H9 (cell line): Measurements from ENCODE around the gene NCAM1. TPM values are rescaled to one million over a fixed set of nuclear protein-coding genes. Genes with fewer than 3 reads are reported as not detected.

Experiments
- DNase-seq: peaks from one replicate; pipeline ENCODE4 v3.0.0-alpha.2; 2017
- H2AFZ ChIP-seq: one replicate; pipeline ENCODE4 v1.6.1; 2013; ENCODE audit warnings: mild to moderate bottlenecking, low read length, control low read depth, moderate library complexity
- H2AK5ac ChIP-seq: 2 replicates; pipeline ENCODE4 v1.6.1; 2013; ENCODE audit warnings: low read length, control low read depth, mixed read lengths; ENCODE audit not compliant: insufficient read length
- H2BK120ac ChIP-seq: one replicate; pipeline ENCODE4 v1.6.1; 2013; ENCODE audit warnings: low read depth, mild to moderate bottlenecking, low read length, control low read depth, inconsistent platforms; ENCODE audit not compliant: poor library complexity, severe bottlenecking
- H2BK12ac ChIP-seq: 2 replicates; pipeline ENCODE4 v1.6.1; 2013; ENCODE audit warnings: low read length, control low read depth, mixed read lengths, low read depth; ENCODE audit not compliant: insufficient read length
- H2BK15ac ChIP-seq: 2 replicates; pipeline ENCODE4 v1.6.1; 2013; ENCODE audit warnings: low read depth, low read length, control low read depth
- H2BK20ac ChIP-seq: one replicate; pipeline ENCODE4 v1.6.1; 2013; ENCODE audit warnings: low read depth, mild to moderate bottlenecking, low read length, control low read depth, inconsistent platforms; ENCODE audit not compliant: poor library complexity, severe bottlenecking
- H2BK5ac ChIP-seq: 2 replicates; pipeline ENCODE4 v1.6.1; 2013; ENCODE audit warnings: low read length, control low read depth, mixed read lengths; ENCODE audit not compliant: insufficient read length
- H3K14ac ChIP-seq: 2 replicates; pipeline ENCODE4 v1.6.1; 2013; ENCODE audit warnings: low read length, control low read depth; ENCODE audit not compliant: insufficient read depth
- H3K18ac ChIP-seq: 2 replicates; pipeline ENCODE4 v1.6.1; 2013; ENCODE audit warnings: low read depth, mild to moderate bottlenecking, mixed read lengths, low read length, control low read depth; ENCODE audit not compliant: insufficient read length
- H3K23ac ChIP-seq: 2 replicates; pipeline ENCODE4 v1.6.1; 2013; ENCODE audit warnings: low read length, control low read depth, mixed read lengths, low read depth; ENCODE audit not compliant: insufficient read length
- H3K23me2 ChIP-seq: 2 replicates; pipeline ENCODE4 v1.6.1; 2013; ENCODE audit warnings: low read depth, mild to moderate bottlenecking, mixed read lengths, low read length, control low read depth; ENCODE audit not compliant: insufficient read length, poor library complexity, severe bottlenecking
- H3K27ac ChIP-seq: 2 replicates; pipeline ENCODE4 v1.5.1; 2013; ENCODE audit warnings: low read length, control low read depth, mixed read lengths, low read depth; ENCODE audit not compliant: insufficient read length
- H3K27me3 ChIP-seq: 2 replicates; pipeline ENCODE4 v1.6.1; 2013; ENCODE audit warnings: low read length, control low read depth, inconsistent platforms; ENCODE audit not compliant: insufficient read depth
- H3K4ac ChIP-seq: 2 replicates; pipeline ENCODE4 v1.6.1; 2013; ENCODE audit warnings: low read depth, mild to moderate bottlenecking, control low read depth, inconsistent platforms, low read length, moderate library complexity
- H3K4me1 ChIP-seq: 2 replicates; pipeline ENCODE4 v1.6.1; 2013; ENCODE audit warnings: low read length, control low read depth, inconsistent platforms; ENCODE audit not compliant: insufficient read depth
- H3K4me2 ChIP-seq: 2 replicates; pipeline ENCODE4 v1.6.1; 2013; ENCODE audit warnings: low read length, control low read depth, mixed read lengths; ENCODE audit not compliant: insufficient read length, insufficient read depth
- H3K56ac ChIP-seq: 2 replicates; pipeline ENCODE4 v1.6.1; 2013; ENCODE audit warnings: low read depth, mild to moderate bottlenecking, mixed read lengths, low read length, control low read depth; ENCODE audit not compliant: insufficient read length
- H3K79me1 ChIP-seq: 2 replicates; pipeline ENCODE4 v1.6.1; 2013; ENCODE audit warnings: low read depth, mild to moderate bottlenecking, moderate library complexity, low read length, control low read depth, inconsistent platforms; ENCODE audit not compliant: insufficient read depth, poor library complexity, severe bottlenecking
- H3K79me2 ChIP-seq: 2 replicates; pipeline ENCODE4 v1.6.1; 2013; ENCODE audit warnings: low read length, control low read depth, inconsistent platforms; ENCODE audit not compliant: insufficient read depth
- H3K9ac ChIP-seq: 2 replicates; pipeline ENCODE4 v1.6.1; 2013; ENCODE audit warnings: low read length, control low read depth, mixed read lengths; ENCODE audit not compliant: insufficient read length; ENCODE audit errors: extremely low read depth
- H3K9me3 ChIP-seq: one replicate; pipeline ENCODE4 v1.6.1; 2013; ENCODE audit warnings: low read depth, low read length, inconsistent platforms; ENCODE audit not compliant: control insufficient read depth
- H3T11ph ChIP-seq: one replicate; pipeline ENCODE4 v1.6.1; 2013; ENCODE audit warnings: mild to moderate bottlenecking, low read length, control low read depth, inconsistent platforms
- H4K20me1 ChIP-seq: one replicate; pipeline ENCODE4 v1.6.1; 2013; ENCODE audit not compliant: control insufficient read depth, insufficient read length, insufficient read depth
- H4K5ac ChIP-seq: 2 replicates; pipeline ENCODE4 v1.6.1; 2013; ENCODE audit warnings: low read depth, mild to moderate bottlenecking, mixed read lengths, low read length, control low read depth; ENCODE audit not compliant: insufficient read length
- H4K8ac ChIP-seq: replicated peaks from 2 replicates; pipeline ENCODE4 v1.6.1; 2013; ENCODE audit warnings: low read length, control low read depth, mixed read lengths, low read depth; ENCODE audit not compliant: insufficient read length
- H4K91ac ChIP-seq: 2 replicates; pipeline ENCODE4 v1.6.1; 2013; ENCODE audit warnings: low read depth, mild to moderate bottlenecking, moderate library complexity, mixed read lengths, low read length, control low read depth; ENCODE audit not compliant: insufficient read length
- H3K27ac Mint-ChIP-seq, 3 experiments: 2 replicates in 2 of 3; 3 replicates in 1 of 3; pipeline ENCODE4 v1.8.0; 2020 to 2021; ENCODE audit warnings: mixed read lengths in 3 of 3, mild to moderate bottlenecking in 1 of 3, moderate library complexity in 1 of 3
- H3K27me3 Mint-ChIP-seq: 2 replicates; pipeline ENCODE4 v1.8.0; 2021; ENCODE audit warnings: low read depth, mild to moderate bottlenecking, moderate library complexity, mixed read lengths
- H3K36me3 Mint-ChIP-seq, 3 experiments: 2 replicates in 2 of 3; 3 replicates in 1 of 3; pipeline ENCODE4 v1.8.0; 2020 to 2021; ENCODE audit warnings: low read depth in 3 of 3, mixed read lengths in 3 of 3; ENCODE audit not compliant: insufficient read depth in 1 of 3
- H3K4me1 Mint-ChIP-seq, 2 experiments: 2 replicates each; pipeline ENCODE4 v1.8.0; 2020; ENCODE audit warnings: mixed read lengths in 2 of 2
- H3K4me3 Mint-ChIP-seq, 2 experiments: 2 replicates in 1 of 2; 3 replicates in 1 of 2; pipeline ENCODE4 v1.8.0; 2020 to 2021; ENCODE audit warnings: mild to moderate bottlenecking in 2 of 2, mixed read lengths in 2 of 2, moderate library complexity in 1 of 2
- H3K9me3 Mint-ChIP-seq, 2 experiments: 2 replicates in 1 of 2; 3 replicates in 1 of 2; pipeline ENCODE4 v1.8.0; 2020; ENCODE audit warnings: mild to moderate bottlenecking in 2 of 2, mixed read lengths in 2 of 2, moderate library complexity in 1 of 2
- CTCF ChIP-seq: fragments of 200-600 bp; sonication (generic); conservative IDR thresholded peaks from 3 replicates; pipeline ENCODE4 v1.8.0; 2021; ENCODE audit warnings: antibody characterized with exemption, mild to moderate bottlenecking
- WGBS: extraction: QIAGEN DNeasy Blood & Tissue Kit; methylation state at CpG from one replicate; pipeline ENCODE4 v1.1.7; 2013; ENCODE audit warnings: missing lambda C conversion rate, low lambda C conversion rate, mixed read lengths; ENCODE audit not compliant: insufficient read length; ENCODE audit errors: extremely low coverage; 5-methylcytosine and 5-hydroxymethylcytosine counted together
- total RNA-seq: library from RNA; stranded (reverse); gene quantifications from 2 replicates; pipeline ENCODE4 v1.2.1, GENCODE V29; 2021

The NCAM1 gene
- total RNA-seq, 1 experiment from 2014 or later, result 2.5 TPM

GRCh38 chr11:112925516-112926310 is 35.5 kb upstream of the NCAM1 start:
- Histone ChIP-seq H3K27me3 (no peaks in the 10 kb centered on the region), H3K23ac (no peak overlapping the region), H4K20me1 (no peaks in the 10 kb centered on the region), H2BK12ac (no peak overlapping the region), H3K14ac (no peak overlapping the region), H3K4me1 (peaks cover 11% of the 10 kb centered on the region; the same call in 1 of the 2 replicates), H3K79me2 (no peaks in the 10 kb centered on the region), H3K56ac (no peak overlapping the region), H3K9ac (no peak overlapping the region), H3K79me1 (no peaks in the 10 kb centered on the region), H2BK5ac (no peak overlapping the region), H3K18ac (no peak overlapping the region), H3K4me2 (no peak overlapping the region), H2BK120ac (no peak overlapping the region), H3K27ac (no peak overlapping the region), H2BK15ac (no peak overlapping the region), H2AK5ac (no peak overlapping the region), H3K9me3 (no peaks in the 10 kb centered on the region), H2AFZ (no peak overlapping the region), H4K8ac (no peak overlapping the region), H3T11ph (no peak overlapping the region), H4K5ac (no peak overlapping the region), H2BK20ac (no peak overlapping the region), H4K91ac (no peak overlapping the region), H3K4ac (no peak overlapping the region), H3K23me2 (no peaks in the 10 kb centered on the region)
- DNase-seq, result no peak
- no peak for TF ChIP-seq CTCF
- H3K27me3 Mint-ChIP-seq, result peaks cover 34% of the 10 kb centered on the region
- H3K36me3 Mint-ChIP-seq, result no peaks in the 10 kb centered on the region
- H3K4me3 Mint-ChIP-seq, result no peak overlapping the region
- peak overlapping the region in 1 of 3 experiments; percentile 88; a peak in 1 of 7 replicates for H3K27ac Mint-ChIP-seq
- H3K4me1 Mint-ChIP-seq, result peaks cover 22 to 34% of the 10 kb centered on the region in 2 experiments
- no CpG with 5 or more reads among the region's 10 CpGs for WGBS
- H3K9me3 Mint-ChIP-seq, result no peaks in the 10 kb centered on the region
